K562 (cell line): ENCODE measurements around the gene NUPR1. TPM values are rescaled to one million over a fixed set of nuclear protein-coding genes. Genes with fewer than 3 reads are reported as not detected.

ENCODE experiments used
- ELF4 ChIP-seq: fragments of 450-650 bp; formaldehyde crosslinking; IDR thresholded peaks from 2 replicates; pipeline ENCODE4 v1.4.0; 2022; ENCODE audit warnings: missing genetic modification characterization
- HDAC1 ChIP-seq, 2 experiments: fragments of 450-650 bp; IDR thresholded peaks; 2 replicates each; pipeline ENCODE4 v1.6.1; 2016 to 2017; ENCODE audit warnings: inconsistent platforms in 1 of 2, mild to moderate bottlenecking in 1 of 2, moderate library complexity in 1 of 2
- MCM3 ChIP-seq: fragments of 450-650 bp; IDR thresholded peaks from 2 replicates; pipeline ENCODE4 v1.6.1; 2016
- MTA3 ChIP-seq: fragments of 450-650 bp; formaldehyde crosslinking; IDR thresholded peaks from 2 replicates; pipeline ENCODE4 v1.6.1; 2017; ENCODE audit warnings: mild to moderate bottlenecking, borderline replicate concordance
- NCOA1 ChIP-seq: fragments of 450-650 bp; IDR thresholded peaks from 2 replicates; pipeline ENCODE4 v1.6.1; 2016; ENCODE audit warnings: low read depth
- NFIC ChIP-seq: fragments of 450-650 bp; IDR thresholded peaks from 2 replicates; pipeline ENCODE4 v1.6.1; 2017; ENCODE audit warnings: mild to moderate bottlenecking, inconsistent platforms
- NFYB ChIP-seq: IDR thresholded peaks from 2 replicates; pipeline ENCODE4 v1.6.1; 2011; ENCODE audit warnings: mild to moderate bottlenecking, moderate library complexity; ENCODE audit not compliant: insufficient read length; ENCODE audit errors: extremely low read depth
- SIN3A ChIP-seq, 2 experiments: fragments of 150-350 bp in 1 of 2; IDR thresholded peaks; 2 replicates each; pipeline ENCODE4 v1.6.1; 2011 to 2016; ENCODE audit warnings: borderline replicate concordance in 2 of 2, low read depth in 2 of 2, low read length in 2 of 2, mild to moderate bottlenecking in 2 of 2, moderate library complexity in 2 of 2; ENCODE audit not compliant: control insufficient read depth in 1 of 2
- TCFL5 ChIP-seq: fragments of 250-450 bp; sonication (Bioruptor Pico); conservative IDR thresholded peaks from 2 replicates; pipeline ENCODE4 v1.6.1; 2021; ENCODE audit warnings: mild to moderate bottlenecking, moderate library complexity, matching md5 sums
- TSC22D4 ChIP-seq: fragments of 450-650 bp; IDR thresholded peaks from 2 replicates; pipeline ENCODE4 v1.6.1; 2016; ENCODE audit warnings: missing genetic modification characterization, missing biosample characterization, control low read depth
- ZNF146 ChIP-seq: IDR thresholded peaks from one replicate; pipeline ENCODE4 v1.6.1; 2018; ENCODE audit warnings: missing compliant biosample characterization; ENCODE audit not compliant: unreplicated experiment
- ZNF668 ChIP-seq: fragments of 250-450 bp; sonication (Bioruptor Pico); IDR thresholded peaks from 2 replicates; pipeline ENCODE4 v1.8.0; 2022; ENCODE audit warnings: mild to moderate bottlenecking, inconsistent platforms
- polyA plus RNA-seq, 8 experiments: library from polyadenylated mRNA; depleted of rRNA in 4 of 8; stranded (reverse) in 5 of 8; unstranded in 3 of 8; fragments of >200 nt; fragmentation: Nextera tagmentation in 2 of 8; fragmentation: Illumina TruSeq in 1 of 8; extraction: Ambion mirVana in 2 of 8; extraction: Trizol in 1 of 8; gene quantifications; 2 replicates each; pipeline versions ENCODE4 v1.2.1 to v1.2.3, GENCODE V29; 2011 to 2014; ENCODE audit warnings: inconsistent platforms in 1 of 8, missing spikeins in 1 of 8
- total RNA-seq, 7 experiments: library from RNA; depleted of rRNA in 6 of 7; stranded (reverse); fragments of >200 nt in 6 of 7; fragmentation: Illumina TruSeq in 2 of 7; extraction: Trizol in 2 of 7; gene quantifications; 2 replicates each; pipeline versions ENCODE4 v1.2.1 to v1.2.3, GENCODE V29; 2011 to 2021; ENCODE audit warnings: low replicate concordance in 1 of 7
- TF ChIP-seq, protein P1 (sequence below): fragments of 450-650 bp; IDR thresholded peaks from 2 replicates; pipeline ENCODE4 v1.6.1; 2016; ENCODE audit warnings: low read depth
- TF ChIP-seq, protein P2 (sequence below): sonication (generic); formaldehyde crosslinking; IDR thresholded peaks from 2 replicates; pipeline ENCODE4 v1.8.1; 2023; ENCODE audit warnings: mild to moderate bottlenecking, missing genetic modification reagents
- TF ChIP-seq, protein P3 (sequence below): fragments of 450-650 bp; formaldehyde crosslinking; IDR thresholded peaks from 2 replicates; pipeline ENCODE4 v1.4.0; 2022; ENCODE audit warnings: missing genetic modification characterization

The NUPR1 gene
- total and polyA plus RNA-seq, 9 of the 15 experiments (the other 6 are each of a cell fraction or from before 2014, with no cell fraction given): 0.07 to 1.5 (median 0.27) TPM

DNA sequence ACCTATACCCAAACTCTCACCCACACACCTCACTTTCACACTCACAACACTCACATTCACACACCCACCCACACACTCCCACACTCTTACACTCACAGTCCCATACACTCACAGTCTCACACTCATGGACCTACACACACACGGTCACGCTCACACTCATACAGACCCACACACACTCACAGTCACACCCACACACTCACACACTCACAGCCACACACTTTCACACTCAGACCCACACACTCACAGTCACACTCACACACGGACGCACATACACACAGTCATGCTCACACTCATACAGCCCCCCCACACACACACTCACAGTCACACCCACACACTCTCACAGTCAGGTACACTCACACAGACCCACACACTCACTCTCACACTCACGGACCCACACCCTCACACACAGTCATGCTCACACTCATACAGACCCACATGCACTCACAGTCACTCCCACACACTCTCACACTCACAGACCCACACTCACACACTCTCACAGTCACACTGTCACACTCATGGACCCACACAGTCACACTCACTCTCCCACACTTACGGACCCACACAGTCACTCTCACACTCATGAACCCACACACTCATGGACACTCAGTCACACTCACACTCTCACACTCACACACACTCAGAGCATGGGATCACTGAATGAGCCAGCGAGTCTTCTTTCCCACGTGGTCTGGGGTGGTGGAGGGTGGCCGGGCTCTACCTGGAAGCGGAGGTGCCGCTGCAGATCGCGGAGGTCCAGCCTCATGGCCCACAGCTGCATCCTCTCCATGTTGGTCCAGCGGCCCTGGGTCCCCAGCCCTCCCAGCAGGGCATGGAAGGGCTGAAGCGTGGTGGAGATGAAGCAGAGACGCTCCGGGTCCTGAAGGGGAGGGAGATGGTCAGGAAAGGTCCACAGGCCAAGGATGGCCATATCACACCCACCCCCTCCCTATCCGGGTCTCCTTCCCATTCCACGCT is 37.2 kb downstream of the NUPR1 start (continued):
- TF ChIP-seq, protein P1, sequence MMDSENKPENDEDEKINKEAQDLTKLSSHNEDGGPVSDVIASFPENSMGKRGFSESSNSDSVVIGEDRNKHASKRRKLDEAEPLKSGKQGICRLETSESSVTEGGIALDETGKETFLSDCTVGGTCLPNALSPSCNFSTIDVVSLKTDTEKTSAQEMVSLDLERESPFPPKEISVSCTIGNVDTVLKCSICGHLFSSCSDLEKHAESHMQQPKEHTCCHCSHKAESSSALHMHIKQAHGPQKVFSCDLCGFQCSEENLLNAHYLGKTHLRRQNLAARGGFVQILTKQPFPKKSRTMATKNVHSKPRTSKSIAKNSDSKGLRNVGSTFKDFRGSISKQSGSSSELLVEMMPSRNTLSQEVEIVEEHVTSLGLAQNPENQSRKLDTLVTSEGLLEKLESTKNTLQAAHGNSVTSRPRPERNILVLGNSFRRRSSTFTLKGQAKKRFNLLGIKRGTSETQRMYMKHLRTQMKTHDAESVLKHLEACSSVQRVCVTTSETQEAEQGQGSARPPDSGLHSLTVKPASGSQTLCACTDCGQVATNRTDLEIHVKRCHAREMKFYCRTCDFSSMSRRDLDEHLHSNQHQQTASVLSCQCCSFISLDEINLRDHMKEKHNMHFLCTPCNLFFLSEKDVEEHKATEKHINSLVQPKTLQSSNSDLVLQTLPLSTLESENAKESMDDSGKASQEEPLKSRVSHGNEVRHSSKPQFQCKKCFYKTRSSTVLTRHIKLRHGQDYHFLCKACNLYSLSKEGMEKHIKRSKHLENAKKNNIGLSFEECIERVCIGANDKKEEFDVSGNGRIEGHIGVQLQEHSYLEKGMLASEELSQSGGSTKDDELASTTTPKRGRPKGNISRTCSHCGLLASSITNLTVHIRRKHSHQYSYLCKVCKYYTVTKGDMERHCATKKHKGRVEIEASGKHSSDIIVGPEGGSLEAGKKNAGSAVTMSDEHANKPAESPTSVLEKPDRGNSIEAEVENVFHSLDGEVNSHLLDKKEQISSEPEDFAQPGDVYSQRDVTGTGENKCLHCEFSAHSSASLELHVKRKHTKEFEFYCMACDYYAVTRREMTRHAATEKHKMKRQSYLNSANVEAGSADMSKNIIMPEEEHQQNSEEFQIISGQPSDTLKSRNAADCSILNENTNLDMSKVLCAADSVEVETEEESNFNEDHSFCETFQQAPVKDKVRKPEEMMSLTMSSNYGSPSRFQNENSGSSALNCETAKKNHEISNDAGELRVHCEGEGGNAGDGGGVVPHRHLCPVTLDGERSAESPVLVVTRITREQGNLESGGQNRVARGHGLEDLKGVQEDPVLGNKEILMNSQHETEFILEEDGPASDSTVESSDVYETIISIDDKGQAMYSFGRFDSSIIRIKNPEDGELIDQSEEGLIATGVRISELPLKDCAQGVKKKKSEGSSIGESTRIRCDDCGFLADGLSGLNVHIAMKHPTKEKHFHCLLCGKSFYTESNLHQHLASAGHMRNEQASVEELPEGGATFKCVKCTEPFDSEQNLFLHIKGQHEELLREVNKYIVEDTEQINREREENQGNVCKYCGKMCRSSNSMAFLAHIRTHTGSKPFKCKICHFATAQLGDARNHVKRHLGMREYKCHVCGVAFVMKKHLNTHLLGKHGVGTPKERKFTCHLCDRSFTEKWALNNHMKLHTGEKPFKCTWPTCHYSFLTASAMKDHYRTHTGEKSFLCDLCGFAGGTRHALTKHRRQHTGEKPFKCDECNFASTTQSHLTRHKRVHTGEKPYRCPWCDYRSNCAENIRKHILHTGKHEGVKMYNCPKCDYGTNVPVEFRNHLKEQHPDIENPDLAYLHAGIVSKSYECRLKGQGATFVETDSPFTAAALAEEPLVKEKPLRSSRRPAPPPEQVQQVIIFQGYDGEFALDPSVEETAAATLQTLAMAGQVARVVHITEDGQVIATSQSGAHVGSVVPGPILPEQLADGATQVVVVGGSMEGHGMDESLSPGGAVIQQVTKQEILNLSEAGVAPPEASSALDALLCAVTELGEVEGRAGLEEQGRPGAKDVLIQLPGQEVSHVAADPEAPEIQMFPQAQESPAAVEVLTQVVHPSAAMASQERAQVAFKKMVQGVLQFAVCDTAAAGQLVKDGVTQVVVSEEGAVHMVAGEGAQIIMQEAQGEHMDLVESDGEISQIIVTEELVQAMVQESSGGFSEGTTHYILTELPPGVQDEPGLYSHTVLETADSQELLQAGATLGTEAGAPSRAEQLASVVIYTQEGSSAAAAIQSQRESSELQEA: no peak
- TF ChIP-seq MCM3 (no peak), NCOA1 (no peak), ZNF146 (no peak), ELF4 (CRISPR knock-in tag) (peak; percentile 31; the same call in 1 of the 2 replicates), ZNF668 (no peak), NFYB (no peak), TSC22D4 (tag) (no peak), HDAC1 (IDR thresholded peaks at IDR 0.05) (0 out of 4 replicates have a peak, but pooled peaks of 1 of the 2 experiments have one; percentile 25), MTA3 (no peak), NFIC (no peak), TCFL5 (no peak), SIN3A (IDR thresholded peaks at IDR 0.05; ENCODE audit: borderline replicate concordance in 2 of 2, control insufficient read depth in 1 of 2, low read depth in 2 of 2, low read length in 2 of 2) (no peak)
- TF ChIP-seq, protein P2, sequence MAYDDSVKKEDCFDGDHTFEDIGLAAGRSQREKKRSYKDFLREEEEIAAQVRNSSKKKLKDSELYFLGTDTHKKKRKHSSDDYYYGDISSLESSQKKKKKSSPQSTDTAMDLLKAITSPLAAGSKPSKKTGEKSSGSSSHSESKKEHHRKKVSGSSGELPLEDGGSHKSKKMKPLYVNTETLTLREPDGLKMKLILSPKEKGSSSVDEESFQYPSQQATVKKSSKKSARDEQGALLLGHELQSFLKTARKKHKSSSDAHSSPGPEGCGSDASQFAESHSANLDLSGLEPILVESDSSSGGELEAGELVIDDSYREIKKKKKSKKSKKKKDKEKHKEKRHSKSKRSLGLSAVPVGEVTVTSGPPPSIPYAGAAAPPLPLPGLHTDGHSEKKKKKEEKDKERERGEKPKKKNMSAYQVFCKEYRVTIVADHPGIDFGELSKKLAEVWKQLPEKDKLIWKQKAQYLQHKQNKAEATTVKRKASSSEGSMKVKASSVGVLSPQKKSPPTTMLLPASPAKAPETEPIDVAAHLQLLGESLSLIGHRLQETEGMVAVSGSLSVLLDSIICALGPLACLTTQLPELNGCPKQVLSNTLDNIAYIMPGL (CRISPR knock-in tag): no peak
- TF ChIP-seq, protein P3, sequence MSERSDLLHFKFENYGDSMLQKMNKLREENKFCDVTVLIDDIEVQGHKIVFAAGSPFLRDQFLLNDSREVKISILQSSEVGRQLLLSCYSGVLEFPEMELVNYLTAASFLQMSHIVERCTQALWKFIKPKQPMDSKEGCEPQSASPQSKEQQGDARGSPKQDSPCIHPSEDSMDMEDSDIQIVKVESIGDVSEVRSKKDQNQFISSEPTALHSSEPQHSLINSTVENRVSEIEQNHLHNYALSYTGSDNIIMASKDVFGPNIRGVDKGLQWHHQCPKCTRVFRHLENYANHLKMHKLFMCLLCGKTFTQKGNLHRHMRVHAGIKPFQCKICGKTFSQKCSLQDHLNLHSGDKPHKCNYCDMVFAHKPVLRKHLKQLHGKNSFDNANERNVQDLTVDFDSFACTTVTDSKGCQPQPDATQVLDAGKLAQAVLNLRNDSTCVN (CRISPR knock-in tag): 0 out of 2 replicates have a peak, but pooled peaks have one; percentile 12
